Activated CD4-positive, alpha-beta T cell treated with anti-CD3 and anti-CD28 coated beads for 24 hours (primary cell): ENCODE data around the gene TNFSF8.

Source experiments
- DNase-seq, 2 donors: peaks; one replicate each; pipeline ENCODE4 v3.0.0-alpha.2; 2020; ENCODE audit warnings: low read depth in 2 of 2

The TNFSF8 gene

DNA sequence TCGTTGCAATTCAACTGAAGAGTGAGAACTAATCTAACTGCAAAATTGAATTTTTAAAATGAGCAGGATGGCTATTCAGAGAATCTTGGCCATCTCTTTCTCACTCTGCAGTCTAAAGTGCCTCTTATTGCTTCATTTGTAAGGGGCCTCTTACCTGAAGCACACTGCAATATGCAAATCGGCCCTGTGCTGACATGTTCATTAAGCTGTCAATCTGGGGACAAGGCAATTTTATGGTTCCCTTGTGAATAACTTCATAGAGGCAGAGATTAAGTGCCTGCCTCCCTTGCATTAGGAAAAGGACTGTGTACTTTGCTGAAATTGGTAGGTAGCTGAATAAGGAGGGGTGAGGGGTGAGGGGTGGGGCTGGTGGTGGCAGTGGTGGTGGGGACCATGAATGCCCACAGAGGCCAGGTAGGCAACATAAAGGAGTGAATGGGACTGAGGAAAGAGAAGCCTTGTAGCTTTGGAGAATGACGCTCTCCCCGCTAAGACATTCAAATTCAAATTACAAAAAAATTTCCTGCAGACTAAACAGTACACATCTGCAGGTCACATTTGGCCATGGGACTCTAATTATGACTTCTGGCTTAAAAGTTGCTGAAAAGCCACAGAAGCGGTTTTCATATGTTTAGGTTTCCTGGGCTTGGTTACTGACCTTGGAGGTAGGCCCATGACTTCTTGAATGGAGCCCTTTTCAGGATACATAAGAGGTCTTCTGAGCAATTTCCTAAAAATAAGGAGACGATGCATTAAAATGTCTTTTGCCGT lies 25.0 kb downstream of the TNFSF8 start:
- no peak for DNase-seq

DNA sequence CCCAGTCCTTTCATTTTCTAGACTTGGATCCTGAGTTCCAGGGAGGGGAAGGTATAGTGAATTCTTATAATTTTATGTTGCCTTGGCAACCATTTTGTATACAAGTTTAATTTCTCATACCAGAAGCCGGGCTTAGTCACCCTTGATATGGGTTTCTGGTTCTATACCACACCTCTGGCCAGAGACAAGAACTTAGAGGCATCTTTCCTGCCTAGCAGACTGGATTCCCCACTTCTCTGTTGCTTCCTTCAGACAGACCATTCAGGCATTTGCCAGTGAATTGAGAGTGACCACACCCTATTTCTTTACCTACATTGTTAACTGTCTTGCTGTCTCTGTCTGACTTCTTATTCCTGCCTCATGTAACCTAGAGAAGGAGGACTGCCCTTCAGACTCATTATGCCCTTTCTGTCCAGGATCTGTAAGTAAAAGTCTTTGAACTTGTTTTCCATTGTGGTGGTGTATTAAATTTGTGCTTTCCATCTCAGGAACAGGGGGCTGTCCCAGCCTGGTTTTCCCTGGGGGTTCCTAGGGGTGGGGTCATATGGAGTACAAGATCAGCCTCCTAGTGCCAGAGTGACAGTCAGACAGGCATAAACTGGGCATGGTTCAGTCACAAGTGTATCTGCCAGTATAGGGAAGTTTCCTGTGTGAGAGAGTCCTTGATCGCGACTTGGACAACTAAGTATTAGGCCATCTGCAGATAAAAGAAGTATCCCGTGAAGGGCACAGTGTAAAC lies 27.4 kb downstream of the TNFSF8 start:
- no peak for DNase-seq

DNA sequence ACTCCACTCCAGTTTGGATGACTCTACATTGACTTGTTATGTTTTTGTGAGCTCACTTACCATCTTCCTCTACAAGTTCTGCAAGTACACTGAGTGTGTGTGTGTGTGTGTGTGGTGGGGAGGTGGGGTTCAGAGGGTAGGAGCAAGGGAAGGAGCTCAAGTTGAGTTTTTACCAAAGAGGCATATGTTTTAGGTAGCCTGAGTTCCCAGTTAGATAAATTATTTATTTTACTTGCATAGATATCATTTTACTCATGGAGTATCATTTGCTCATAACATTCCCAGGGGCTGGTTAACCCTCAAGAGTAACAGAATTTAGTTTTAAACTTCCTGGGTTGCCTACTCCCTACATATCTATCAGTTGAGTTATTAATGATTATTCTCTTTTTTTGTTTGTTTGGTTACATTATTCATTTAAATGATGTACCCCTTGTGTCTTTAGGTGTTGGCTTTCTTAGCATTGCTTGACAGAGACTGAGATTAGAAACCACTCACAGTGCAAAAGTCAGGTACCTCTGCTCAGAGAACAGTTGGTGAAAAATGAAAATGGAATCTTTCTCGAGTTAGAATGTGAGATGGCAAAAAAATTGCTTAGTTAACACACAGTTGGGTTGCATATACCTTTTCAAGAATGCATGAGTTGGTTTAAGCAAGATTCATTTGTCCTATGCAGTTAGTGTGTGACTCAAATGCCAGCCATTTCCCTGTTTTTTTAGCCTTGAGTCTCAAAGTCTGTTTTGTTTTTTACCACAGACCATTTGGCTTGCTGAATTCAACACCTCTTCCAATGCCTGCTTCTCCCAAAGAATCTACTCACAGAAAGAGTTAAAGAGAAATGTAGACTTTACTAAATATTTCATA lies 29.2 kb downstream of the TNFSF8 start:
- no peak for DNase-seq

DNA sequence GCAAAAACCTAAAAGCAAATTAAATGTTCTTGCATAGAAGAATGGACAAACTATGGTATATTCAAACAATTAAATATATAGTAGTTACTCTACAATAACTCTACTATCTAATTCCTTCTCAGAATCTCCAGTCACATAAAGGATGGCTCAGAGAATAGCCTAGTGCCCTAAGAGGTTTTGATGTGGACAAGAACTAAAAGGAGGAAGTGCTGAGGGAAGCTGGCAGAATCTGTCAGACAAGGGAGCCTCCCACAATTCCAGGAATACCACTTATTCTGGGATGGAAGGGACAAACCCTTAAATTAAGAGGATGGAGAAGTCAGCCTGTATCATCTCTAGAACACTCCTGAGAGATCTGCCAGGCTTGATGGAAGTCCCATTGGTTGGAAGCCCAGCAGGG lies 30.4 kb downstream of the TNFSF8 start:
- no peak for DNase-seq

DNA sequence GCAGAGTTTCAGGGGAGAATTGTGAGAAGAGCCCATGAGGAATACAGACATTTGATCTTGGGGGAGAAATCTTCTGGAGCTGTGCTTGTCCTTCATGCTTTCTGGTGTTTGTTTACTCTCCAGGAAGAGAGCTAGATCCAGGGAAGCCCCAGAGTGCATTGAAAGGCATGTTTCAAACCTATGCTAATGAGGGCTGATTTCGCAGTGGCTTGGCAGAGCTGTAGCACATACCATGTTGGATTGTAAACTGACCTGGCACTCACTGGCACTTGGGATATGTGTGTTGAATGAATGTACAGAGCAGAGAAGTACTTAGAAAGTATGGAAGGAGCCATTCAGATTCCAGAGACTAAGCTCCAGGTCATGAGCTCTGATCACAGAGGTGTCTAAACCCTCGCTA lies 30.9 kb downstream of the TNFSF8 start:
- DNase-seq: no peak

DNA sequence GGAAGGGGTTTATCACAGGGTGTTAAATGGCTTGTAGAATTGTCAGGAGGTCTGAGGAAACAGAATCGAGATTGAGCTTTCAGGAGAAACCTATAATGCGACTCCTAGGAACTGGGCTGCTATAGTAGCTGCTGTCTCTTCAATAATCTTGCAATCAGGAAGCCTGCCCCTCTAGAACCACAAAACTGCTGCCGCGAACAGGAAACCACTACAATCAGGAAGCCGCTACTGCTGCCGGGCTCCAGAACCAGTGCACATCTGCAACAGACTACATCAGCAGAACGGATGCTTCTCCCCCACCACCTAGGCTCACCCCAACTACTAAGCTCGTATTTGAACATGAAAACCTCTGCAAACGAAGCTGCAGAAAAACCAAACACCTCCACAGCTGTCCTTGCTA lies 31.6 kb downstream of the TNFSF8 start:
- peak; percentile 32 to 38 for DNase-seq

DNA sequence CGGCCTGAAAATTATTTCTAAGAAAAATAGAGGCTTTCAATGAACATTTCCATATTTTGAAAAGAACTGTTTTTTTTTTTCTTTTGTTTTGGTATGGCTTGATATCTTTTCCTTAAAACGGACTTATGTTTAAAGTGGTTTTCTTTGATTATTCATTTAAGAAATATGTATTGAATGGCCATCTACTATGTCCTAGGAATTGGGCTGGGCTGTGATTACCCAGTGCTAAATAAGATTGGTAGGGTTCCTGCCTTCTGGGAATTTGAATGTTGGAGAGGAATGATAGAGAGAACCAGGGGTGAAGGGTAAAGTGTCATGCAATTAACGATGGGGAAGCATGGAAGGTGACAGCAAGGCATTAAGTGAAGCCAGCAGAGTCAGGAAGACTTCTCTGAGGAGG lies 33.2 kb downstream of the TNFSF8 start:
- DNase-seq: no peak

DNA sequence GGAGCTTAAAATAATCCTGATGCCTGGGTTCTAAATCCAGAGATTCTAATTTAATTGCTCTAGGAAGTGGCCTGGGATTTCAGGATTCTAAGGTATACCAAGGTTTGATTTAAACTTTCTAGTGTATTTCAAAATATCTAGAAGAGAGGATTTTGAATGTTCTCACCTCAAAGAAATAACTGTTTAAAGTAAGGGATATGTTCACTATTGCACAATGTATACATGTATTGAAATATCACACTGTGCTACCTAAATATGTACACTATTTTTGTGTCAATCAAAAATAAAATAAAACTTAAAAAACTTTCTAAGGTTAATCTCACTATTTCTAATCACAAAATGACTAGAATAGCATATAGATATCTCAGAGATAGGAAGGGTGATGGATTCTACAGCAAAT lies 34.0 kb downstream of the TNFSF8 start:
- no peak for DNase-seq

DNA sequence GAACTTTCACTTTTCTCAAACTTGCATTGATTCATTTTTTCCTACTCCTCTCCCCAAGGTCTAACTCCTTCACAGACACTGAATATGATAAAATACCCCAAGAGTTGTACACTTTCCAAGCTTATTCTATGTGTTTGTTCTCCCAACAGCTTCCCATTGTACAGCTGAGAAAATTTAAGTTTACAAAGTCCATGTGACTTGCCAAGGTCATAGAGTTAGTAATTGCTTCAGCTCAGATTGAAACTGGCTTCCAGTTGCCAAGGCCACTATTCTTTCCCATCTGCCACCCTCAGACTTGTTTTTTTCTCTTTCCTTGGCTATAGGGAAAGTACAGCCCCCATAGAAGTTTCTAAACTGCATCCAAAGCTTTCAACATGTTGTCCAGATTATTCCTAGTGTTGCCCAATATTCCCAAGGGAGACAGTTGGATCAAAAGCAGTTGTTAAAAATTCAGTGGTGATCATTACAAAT lies 34.8 kb downstream of the TNFSF8 start:
- no peak for DNase-seq

DNA sequence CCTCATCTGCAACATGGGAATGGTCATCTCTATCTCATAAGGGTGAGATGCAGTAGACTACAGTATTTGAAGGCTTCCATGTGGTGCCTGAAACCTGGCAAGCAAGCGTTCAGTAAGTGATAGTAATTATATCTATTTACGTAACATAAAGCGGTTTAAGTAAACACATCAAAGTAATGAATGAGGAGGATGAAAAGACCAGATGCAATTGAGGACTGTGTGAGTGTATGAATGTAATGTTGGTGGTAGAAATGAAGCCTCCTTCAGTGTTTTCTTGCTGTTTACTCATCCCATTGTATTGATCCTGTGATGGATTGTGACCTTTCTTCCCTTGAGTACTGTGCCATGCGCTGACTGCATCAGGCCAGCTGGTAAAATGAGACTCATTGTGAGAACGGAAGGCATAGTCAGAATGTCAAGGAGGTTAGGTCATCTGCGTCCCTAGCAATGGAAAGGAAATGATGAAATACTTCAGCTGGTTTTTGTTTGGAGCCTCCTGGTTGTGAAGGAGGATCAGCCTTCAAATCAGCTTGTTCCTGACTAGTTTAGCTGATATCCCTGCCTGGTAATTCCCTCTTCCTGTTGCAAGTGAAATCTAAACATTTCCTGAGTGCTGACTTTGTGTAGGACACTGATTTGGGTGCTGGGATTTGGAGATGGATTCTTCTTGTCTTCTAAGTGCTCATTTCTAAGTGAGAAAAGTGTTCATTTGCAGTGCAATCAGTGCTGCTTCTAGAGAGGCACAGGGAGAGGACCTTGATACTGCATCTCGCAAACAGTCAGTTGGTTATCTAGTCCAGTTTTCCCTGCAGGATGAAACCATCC lies 35.6 kb downstream of the TNFSF8 start:
- no peak for DNase-seq

DNA sequence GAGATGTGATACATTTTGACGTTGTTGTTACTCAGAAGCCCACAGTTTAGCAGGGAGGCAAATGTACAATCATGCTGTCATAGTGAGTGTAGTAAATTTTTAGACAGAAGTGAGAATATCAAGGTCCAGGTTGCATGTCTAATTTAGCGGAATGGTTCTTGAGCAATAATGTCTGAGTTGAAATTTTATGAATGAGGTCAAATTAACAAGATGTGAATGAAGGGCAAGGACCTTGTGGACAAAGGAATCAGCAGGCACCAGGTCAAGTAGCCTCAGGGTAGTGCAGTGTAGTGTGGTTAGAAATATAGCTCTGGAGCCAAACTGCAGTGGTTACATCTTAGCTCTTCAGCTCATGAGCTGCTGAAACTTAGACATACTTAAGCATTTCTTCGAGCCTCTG lies 36.2 kb downstream of the TNFSF8 start:
- no peak for DNase-seq

DNA sequence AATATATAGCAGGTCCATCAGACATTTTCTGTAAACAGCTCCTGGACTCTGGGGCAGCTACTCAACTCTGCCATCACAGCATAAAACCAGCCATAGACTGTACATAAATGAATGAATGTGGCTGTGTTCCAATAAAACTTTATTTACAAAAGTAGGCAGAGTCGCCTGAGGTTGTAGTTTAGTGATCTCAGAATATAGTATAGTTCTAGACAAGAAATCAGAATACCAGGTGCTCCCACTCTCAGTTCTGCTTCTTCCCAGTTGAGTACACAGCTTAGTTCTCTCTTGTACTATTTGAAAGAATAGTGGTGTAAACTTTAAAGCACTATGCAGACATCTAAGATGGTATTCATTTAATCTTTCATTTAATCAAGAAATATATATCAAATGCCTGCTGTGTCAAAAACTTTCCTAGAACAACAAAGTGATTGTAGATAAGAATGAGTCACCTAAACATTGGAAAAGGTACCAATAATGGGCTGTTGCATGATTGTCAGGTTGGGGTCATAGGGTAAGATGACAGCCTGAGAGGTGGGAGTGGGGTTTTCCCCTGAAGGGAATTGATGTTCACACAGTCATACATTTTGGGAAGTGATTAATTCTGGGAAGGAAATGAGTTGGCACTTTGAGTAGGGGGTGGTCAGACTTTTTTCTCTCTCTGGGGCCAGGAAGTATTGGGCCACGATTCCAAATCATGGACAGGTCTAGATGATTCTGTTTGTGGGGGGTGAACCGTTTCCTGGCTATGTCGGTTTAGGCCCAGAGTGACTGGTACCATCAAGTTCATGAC lies 37.0 kb downstream of the TNFSF8 start:
- DNase-seq: no peak

DNA sequence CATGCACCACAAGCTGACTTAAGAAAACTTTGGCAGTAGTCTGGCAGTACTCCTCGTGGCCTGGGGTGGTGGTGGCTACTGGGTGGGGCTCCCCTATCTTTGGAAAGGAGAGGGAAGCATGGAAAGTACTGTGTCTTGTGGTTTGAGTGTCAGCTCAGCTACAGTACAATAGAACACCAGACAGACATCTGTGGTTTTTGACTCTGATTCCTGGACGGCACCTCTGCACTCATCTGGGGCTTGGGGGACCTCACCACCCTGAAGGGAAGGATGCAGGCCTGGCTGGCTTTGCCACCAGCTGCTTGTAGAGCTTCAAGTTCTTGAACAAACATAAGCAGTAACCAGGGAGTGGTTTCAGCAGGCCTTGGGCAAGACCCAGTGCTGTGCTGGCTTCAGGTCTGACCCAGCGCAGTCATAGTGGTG lies 40.6 kb downstream of the TNFSF8 start:
- no peak for DNase-seq

DNA sequence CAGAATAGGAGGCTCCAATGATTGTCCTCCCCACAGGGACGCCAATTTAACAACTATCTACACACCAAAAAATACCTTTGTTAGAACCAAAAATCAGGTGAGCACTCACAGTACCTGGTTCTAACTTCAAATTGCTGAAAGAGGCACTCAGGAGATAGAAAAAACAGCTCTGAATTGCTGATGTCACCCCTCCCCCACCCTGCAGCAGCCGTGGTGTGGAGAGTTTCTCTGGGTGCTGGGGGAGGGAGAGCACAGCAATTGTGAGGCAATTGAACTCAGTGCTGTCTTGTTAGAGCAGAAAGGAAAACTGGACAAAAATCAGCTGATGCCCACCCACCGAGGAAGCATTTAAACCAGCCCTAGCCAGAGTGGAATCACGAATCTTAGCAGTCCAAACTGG lies 41.8 kb downstream of the TNFSF8 start:
- DNase-seq: no peak

DNA sequence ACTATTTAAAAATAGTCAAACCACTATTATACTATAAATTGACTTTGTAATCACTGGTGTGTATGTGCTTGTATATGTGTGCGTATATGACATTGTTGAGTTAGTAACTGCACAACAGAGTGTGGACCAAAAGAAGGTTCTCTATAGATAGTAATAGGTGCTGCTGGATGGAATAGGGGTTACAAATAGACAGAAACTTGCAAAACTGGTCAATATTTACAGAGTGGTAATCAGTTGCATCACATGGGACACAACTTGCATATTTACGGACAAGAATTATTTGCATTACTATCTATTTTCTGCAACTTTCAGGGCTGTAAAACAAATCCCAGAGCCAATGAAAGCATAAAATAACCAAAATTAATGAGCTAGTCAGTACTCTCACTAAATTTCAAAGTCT lies 42.4 kb downstream of the TNFSF8 start:
- no peak for DNase-seq

DNA sequence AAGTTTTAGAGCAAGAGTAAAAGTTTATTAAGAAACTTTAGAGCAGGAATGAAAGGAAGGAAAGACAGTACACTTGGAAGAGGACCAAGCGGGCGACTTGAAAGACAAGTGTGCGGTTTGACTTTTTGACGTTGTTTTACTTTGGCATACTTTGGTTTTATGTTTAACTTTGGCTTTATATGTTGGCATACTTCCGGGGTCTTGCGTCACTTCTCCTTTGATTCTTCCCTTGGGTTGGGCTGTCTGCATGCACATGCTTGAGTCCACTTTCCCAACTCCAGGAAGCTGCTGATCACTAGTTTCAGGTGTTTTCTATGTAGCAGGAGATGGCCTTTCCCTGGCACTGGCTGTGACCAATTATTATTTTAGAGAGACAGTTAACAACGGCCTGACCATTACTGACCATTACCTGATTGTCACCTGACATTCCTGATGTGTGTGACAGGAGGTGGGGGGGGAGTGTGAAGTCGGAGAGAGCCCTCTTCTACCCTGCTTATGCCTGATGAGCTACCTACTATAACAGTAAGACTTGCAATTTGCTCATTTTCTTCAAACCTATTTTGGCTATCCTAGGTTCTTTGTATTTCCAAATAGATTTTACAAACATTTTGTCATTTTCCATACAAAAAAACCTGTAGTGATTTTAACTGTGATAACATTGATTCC lies 45.5 kb downstream of the TNFSF8 start:
- DNase-seq: no peak

DNA sequence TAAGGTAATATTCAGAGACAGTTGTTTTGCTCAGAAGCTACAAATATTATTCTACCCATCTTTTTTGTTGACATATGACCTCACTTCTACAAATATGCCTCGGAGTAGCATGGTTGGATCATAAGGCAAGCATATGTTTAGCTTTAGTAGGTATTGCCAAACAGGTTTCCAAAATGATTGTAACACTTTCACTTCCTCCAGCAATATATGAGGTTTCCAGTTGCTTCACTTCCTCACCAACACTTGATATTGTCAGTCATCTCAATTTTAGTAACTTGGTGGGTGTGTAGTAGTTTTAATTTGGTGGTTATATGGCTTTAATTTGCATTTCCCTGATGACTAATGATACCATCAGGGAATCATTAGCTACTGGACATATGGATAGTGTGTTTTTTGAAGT lies 46.7 kb downstream of the TNFSF8 start:
- no peak for DNase-seq

DNA sequence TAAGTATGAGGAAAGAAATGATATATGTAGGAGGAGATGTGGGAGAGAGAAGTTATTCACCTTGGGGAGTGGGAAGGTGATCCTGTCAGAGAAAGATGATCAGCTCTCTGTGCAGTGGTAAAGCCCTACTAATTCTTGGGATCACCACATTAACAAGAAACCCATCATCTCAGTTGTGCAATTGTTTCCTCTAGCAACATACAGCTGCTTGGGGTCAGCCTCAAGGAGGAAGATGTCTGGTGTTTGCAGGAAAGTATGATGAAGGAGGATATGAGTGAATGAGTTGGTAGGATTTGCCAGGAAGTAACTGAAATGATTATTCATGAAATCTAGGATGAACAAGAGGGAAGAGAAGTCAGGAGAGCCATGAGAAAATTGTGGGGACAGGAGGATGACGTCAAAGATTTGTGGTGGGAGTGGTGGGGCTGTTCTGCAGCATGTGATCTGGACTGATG lies 50.1 kb downstream of the TNFSF8 start:
- no peak for DNase-seq

DNA sequence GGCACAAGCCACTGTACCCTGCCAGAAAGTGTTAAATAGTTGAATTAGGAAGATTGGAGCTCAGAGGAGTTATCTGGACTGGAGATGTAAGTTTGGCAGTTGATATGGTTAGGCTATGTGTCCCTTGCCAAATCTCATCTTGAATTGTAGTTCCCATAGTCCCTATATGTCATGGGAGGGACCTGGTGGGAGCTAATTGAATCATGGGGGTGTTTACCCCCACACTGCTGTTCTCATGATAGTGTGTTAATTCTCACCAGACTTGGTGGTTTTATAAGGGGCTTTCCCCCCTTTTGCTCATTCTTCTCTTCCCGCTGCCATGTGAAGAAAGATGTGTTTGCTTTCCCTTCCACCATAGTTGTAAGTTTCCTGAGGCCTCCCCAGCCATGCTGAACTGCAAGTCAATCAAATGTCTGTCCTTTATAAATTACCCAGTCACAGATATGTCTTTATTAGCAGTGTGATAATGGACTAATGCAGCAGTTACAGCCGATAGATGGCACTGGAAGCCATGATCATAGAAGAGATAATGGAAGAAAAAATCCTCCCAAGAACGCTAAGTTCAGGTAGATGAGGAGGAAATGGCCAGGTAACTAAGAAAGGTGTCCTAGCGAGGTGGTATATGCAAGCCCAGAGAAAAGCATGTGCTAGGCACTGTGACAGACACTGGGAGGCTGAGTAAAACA lies 51.4 kb downstream of the TNFSF8 start:
- DNase-seq: no peak
